Right lung (tissue), 5 donors: ENCODE results near the gene YKT6. TPM values are rescaled to one million over a fixed set of nuclear protein-coding genes. Genes with fewer than 3 reads are reported as not detected.

ENCODE experiments used
- DNase-seq, 2 donors: peaks; one replicate each; pipeline ENCODE4 v3.0.0-alpha.2; 2013
- polyA plus RNA-seq, 5 donors: library from polyadenylated mRNA; unstranded; fragments of 120-200 nt; gene quantifications; one replicate each; pipeline versions ENCODE4 v1.2.1 to v1.2.3, GENCODE V29; 2013; ENCODE audit warnings: inconsistent platforms in 1 of 5, low replicate concordance in 1 of 5; ENCODE audit not compliant: insufficient read length in 5 of 5, insufficient read depth in 1 of 5

YKT6 gene
- polyA plus RNA-seq, 5 donors = 59.3 to 70.6 (median 63.4) TPM

GRCh38 chr7:44257213-44257612 lies 56.4 kb downstream of the YKT6 start:
- no peak for DNase-seq

- peak; percentile 54 to 57 for DNase-seq
Measured at GRCh38 chr7:44257618-44258422, 57.0 kb downstream of the YKT6 start.

- no peak for DNase-seq
Measured at GRCh38 chr7:44258423-44258760, 57.6 kb downstream of the YKT6 start.

- no peak for DNase-seq
Measured at GRCh38 chr7:44258865-44259546, 58.2 kb downstream of the YKT6 start.

- peak; percentile 41 to 46 for DNase-seq
Measured at GRCh38 chr7:44259547-44260457, 59.0 kb downstream of the YKT6 start.

DNA sequence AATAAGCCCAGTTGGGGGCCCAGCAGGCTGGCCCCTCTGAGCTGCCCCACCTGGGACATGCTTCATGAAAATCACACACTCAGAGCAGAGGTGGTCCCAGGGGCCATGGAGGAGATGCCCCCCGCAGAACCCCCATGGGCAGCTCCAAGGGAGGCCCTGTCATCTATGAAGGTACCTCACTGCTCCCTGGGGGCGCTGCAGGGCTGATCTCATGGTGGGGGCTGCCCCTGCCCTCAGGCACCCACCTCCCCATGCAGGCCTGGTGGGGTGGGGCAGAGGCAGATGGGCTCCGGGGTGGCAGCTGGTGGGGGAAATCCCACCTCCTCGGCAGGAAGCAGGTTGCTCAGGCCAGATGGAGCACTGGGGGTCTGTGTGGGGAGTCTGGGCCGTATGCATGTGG lies 60.5 kb downstream of the YKT6 start:
- DNase-seq = no peak

DNA sequence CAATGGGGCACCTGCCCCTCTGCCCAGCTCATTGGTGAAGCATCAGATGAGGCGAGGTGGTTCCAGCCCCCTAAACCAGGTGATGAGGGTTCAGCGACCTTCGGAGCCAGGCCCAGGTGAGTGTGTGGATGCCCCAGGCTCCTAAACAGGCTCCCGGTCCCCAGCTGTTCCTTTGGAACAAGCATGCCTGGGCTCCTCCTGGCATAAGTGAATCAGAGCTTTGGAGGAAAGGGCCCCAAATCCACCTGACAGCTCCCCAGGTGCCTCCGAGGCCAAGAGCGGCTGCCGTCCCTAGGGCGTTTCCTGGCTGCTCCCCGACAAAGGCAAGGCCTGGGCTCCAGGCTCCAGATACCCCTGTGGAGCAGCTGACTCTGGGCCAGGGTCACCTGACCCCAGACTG lies 61.3 kb downstream of the YKT6 start:
- DNase-seq = no peak

GRCh38 chr7:44263326-44264082 lies 62.7 kb downstream of the YKT6 start:
- no peak for DNase-seq

Other genes with a start within 250 kb of the YKT6 start
- gene SPDYE1, start 203.1 kb upstream of the YKT6 start, polyA plus RNA-seq = 1 to 10 TPM in 4 of 5 donors, under 1 TPM in 1; 0.73 to 2.1 (median 1.8) TPM
- 10 to 100 TPM; 53.5 to 89.2 (median 59.3) TPM for gene DBNL, start 156.3 kb upstream of the YKT6 start, polyA plus RNA-seq
- 10 to 100 TPM in 1 of 5 donors, under 1 TPM in 3, not detected in 1; 0.26 to 15.8 (median 0.61) TPM for gene PGAM2, start 135.4 kb upstream of the YKT6 start, polyA plus RNA-seq
- 10 to 100 TPM; 15.5 to 29.4 (median 26.6) TPM for gene POLM, start 118.4 kb upstream of the YKT6 start, polyA plus RNA-seq
- 10 to 100 TPM; 40.9 to 74.4 (median 48.2) TPM for gene AEBP1, start 96.6 kb upstream of the YKT6 start, polyA plus RNA-seq
- 100 to 1,000 TPM in 3 of 5 donors, 10 to 100 TPM in 2; 87.9 to 126 (median 101) TPM for gene POLD2, start 77.4 kb upstream of the YKT6 start, polyA plus RNA-seq
- 1 to 10 TPM in 2 of 5 donors, under 1 TPM in 3; 0.39 to 1.4 (median 0.90) TPM for gene MYL7, start 59.6 kb upstream of the YKT6 start, polyA plus RNA-seq
- gene GCK, start 11.5 kb upstream of the YKT6 start, polyA plus RNA-seq = 1 to 10 TPM; 2.2 to 3.9 (median 2.5) TPM
- under 1 TPM; 0.73 to 0.96 (median 0.85) TPM for gene CAMK2B, start 124.6 kb downstream of the YKT6 start, polyA plus RNA-seq